MCF 10A (cell line): ENCODE results near the gene KCNK16. TPM values are rescaled to one million over a fixed set of nuclear protein-coding genes. Genes with fewer than 3 reads are reported as not detected.
"Not testable (repeated sequence)": the region's sequence is repeated elsewhere in the genome, so short reads cannot be mapped to it uniquely, and the experiment has no call there.

Source experiments
- BruUV-seq: library from RNA; stranded (reverse); fragments of 400-500 nt; replicated peaks from 2 replicates; lab custom pipeline; 2021; lab: Mats Ljungman, UMichigan
- CTCF ChIA-PET: fragments of 300-600 bp; sonication (Branson Sonifier 250); formaldehyde crosslinking; extraction: SDS; loops from one replicate; lab custom pipeline; 2021; ENCODE audit warnings: antibody characterized with exemption, inconsistent platforms; lab: Yijun Ruan, JAX
- POLR2A ChIA-PET: fragments of 300-600, 350-650 bp; sonication (Branson Sonifier 250); formaldehyde crosslinking; extraction: SDS; loops from one replicate; lab custom pipeline; 2020; ENCODE audit warnings: antibody characterized with exemption, inconsistent platforms; lab: Yijun Ruan, JAX
- DNase-seq: peaks from one replicate; pipeline ENCODE4 v3.0.0-alpha.2; 2018; ENCODE audit not compliant: unreplicated experiment
- H3K27ac Mint-ChIP-seq: one replicate; pipeline ENCODE4 v1.8.0; 2022; ENCODE audit warnings: mild to moderate bottlenecking, low read depth, mixed read lengths; ENCODE audit not compliant: unreplicated experiment
- H3K27me3 Mint-ChIP-seq: one replicate; pipeline ENCODE4 v1.8.0; 2022; ENCODE audit warnings: mixed read lengths; ENCODE audit not compliant: insufficient read depth, unreplicated experiment
- H3K36me3 Mint-ChIP-seq: one replicate; pipeline ENCODE4 v1.8.0; 2022; ENCODE audit warnings: mild to moderate bottlenecking, moderate library complexity, mixed read lengths; ENCODE audit not compliant: insufficient read depth, unreplicated experiment
- H3K4me1 Mint-ChIP-seq: one replicate; pipeline ENCODE4 v1.8.0; 2022; ENCODE audit warnings: mixed read lengths; ENCODE audit not compliant: insufficient read depth, unreplicated experiment
- H3K4me3 Mint-ChIP-seq: one replicate; pipeline ENCODE4 v1.8.0; 2022; ENCODE audit warnings: mild to moderate bottlenecking, moderate library complexity, mixed read lengths; ENCODE audit not compliant: unreplicated experiment
- H3K9me3 Mint-ChIP-seq: one replicate; pipeline ENCODE4 v1.8.0; 2022; ENCODE audit warnings: mixed read lengths; ENCODE audit not compliant: unreplicated experiment
- intact Hi-C: fragments of 100-400 bp; cut with micrococcal nuclease; formaldehyde crosslinking; loops from 2 replicates; pipeline ENCODE4 v1.14.1; 2022
- total RNA-seq: library from RNA; stranded (reverse); gene quantifications from 2 replicates; pipeline ENCODE4 v1.2.3, GENCODE V29; 2022
- TF ChIP-seq, protein P1 (sequence below): fragments of 200-600 bp; IDR thresholded peaks from one replicate; pipeline ENCODE4 v1.8.0; 2022; ENCODE audit warnings: antibody characterized with exemption, mild to moderate bottlenecking; ENCODE audit not compliant: unreplicated experiment

KCNK16 gene
- total RNA-seq, 1 experiment from 2014 or later: not detected

DNA sequence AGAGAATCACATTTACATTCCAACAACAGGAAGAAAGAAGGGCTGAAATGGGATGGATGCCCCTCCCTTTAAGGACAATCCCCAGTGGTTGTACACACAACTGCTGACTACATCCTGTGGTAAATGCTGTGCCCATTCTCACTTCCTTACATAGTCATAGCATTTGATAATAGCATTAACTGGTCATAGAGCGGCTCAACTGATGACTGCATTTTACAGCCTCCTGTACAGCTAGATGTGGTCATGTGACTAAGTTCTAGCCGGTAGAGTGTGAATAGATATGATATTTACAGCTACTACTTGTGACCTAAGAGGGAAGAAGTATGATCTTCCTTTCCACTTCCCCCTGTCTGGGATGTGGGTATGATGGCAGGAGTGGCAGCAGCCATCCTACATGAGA is 33.0 kb downstream of the KCNK16 start:
- H3K27ac Mint-ChIP-seq: no peak overlapping the region
- no peak for DNase-seq
- no TSS peak for BruUV-seq
- peaks cover 12% of the 10 kb centered on the region for H3K27me3 Mint-ChIP-seq
- no peaks in the 10 kb centered on the region for H3K9me3 Mint-ChIP-seq
- TF ChIP-seq, protein P1, sequence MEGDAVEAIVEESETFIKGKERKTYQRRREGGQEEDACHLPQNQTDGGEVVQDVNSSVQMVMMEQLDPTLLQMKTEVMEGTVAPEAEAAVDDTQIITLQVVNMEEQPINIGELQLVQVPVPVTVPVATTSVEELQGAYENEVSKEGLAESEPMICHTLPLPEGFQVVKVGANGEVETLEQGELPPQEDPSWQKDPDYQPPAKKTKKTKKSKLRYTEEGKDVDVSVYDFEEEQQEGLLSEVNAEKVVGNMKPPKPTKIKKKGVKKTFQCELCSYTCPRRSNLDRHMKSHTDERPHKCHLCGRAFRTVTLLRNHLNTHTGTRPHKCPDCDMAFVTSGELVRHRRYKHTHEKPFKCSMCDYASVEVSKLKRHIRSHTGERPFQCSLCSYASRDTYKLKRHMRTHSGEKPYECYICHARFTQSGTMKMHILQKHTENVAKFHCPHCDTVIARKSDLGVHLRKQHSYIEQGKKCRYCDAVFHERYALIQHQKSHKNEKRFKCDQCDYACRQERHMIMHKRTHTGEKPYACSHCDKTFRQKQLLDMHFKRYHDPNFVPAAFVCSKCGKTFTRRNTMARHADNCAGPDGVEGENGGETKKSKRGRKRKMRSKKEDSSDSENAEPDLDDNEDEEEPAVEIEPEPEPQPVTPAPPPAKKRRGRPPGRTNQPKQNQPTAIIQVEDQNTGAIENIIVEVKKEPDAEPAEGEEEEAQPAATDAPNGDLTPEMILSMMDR: no peak
- POLR2A ChIA-PET: no interaction called here
- no peak overlapping the region for H3K4me3 Mint-ChIP-seq
- H3K4me1 Mint-ChIP-seq: no peaks in the 10 kb centered on the region
- H3K36me3 Mint-ChIP-seq: no peaks in the 10 kb centered on the region
- CTCF ChIA-PET: interaction anchor here (1.2 kb wide), 1 partner anchor 13 kb away, joined by 3 read pairs; no protein-coding TSS in a partner anchor
- intact Hi-C loops: no loop called here

DNA sequence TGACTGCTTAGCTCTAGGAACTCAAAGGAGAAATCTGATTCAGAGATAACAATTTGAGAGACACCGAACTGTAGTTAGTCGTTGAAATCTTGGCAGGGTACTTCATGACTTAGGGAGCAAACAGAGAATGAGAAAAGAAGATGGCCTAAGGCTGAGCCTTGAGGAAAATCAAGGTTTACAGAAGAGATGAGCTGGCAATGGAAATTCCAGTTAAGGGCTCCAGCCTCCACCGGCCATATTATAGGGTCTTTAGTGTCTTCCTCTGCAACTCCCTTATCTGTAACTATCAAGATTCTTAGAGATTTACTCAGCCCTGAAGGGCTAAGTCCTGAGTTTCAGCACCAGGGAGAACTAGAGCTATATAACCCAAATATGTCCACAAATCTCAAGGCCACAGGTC is 34.9 kb downstream of the KCNK16 start:
- BruUV-seq: no TSS peak
- POLR2A ChIA-PET: no interaction called here
- intact Hi-C loops: no loop called here
- no peaks in the 10 kb centered on the region for H3K4me1 Mint-ChIP-seq
- DNase-seq: no peak
- H3K4me3 Mint-ChIP-seq: no peak overlapping the region
- H3K36me3 Mint-ChIP-seq: no peaks in the 10 kb centered on the region
- no peak overlapping the region for H3K27ac Mint-ChIP-seq
- CTCF ChIA-PET: interaction anchor here (1.1 kb wide), 1 partner anchor 15 kb away, joined by 5 read pairs; no protein-coding TSS in a partner anchor
- H3K27me3 Mint-ChIP-seq: peaks cover 9% of the 10 kb centered on the region
- no peaks in the 10 kb centered on the region for H3K9me3 Mint-ChIP-seq
- TF ChIP-seq, protein P1: no peak

DNA sequence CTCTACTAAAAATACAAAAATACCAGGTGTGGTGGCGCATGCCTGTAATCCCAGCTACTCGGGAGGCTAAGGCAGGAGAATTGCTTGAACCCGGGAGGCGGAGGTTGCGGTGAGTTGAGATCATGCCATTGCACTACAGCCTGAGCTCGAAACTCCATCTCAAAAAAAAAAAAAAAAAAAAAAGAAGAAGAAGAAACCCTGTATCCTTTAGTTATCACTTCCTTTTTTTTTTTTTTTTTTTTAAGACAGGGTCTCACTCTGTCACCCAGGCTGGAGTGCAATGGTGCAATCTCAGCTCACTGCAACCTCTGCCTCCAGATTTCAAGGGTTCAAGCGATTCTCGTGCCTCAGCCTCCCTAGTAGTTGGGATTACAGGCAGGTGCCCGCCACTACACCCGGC is 35.9 kb downstream of the KCNK16 start:
- BruUV-seq, H3K4me3 Mint-ChIP-seq, intact Hi-C loops, POLR2A ChIA-PET, H3K27me3 Mint-ChIP-seq, H3K27ac Mint-ChIP-seq, DNase-seq, H3K4me1 Mint-ChIP-seq, H3K9me3 Mint-ChIP-seq, H3K36me3 Mint-ChIP-seq: not testable (repeated sequence)
- CTCF ChIA-PET: interaction anchor here (1.1 to 1.2 kb wide), 2 partner anchors 16 to 121 kb away, joined by 4 to 5 read pairs; no protein-coding TSS in a partner anchor

DNA sequence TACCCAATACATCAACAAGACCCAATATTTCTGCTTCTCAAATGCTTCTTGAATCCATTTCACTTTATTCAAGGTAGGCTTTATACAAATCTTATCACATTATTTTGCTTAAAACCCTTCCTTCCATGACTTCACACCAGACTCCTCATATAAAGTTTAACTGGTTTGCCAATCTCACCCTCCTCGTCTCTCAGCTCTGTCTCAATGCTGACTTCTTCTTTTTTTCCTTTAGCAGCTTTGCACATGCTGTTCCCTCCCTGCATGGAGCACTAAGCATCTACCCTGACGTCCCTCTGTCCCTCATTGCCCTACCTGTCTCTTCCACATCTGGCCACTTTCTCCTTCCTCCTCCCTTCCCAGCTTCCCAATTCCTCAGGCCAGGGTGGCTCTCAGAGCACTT is 39.7 kb downstream of the KCNK16 start:
- ChIA-PET POLR2A (no interaction called here), CTCF (interaction anchor here (0.7 to 1.9 kb wide), 4 partner anchors 20 to 116 kb away, joined by 3 to 15 read pairs (median 4); no protein-coding TSS in a partner anchor)
- TF ChIP-seq, protein P1: no peak
- Mint-ChIP-seq H3K36me3 (peaks cover 5% of the 10 kb centered on the region), H3K4me1 (peaks cover 15% of the 10 kb centered on the region), H3K9me3 (no peaks in the 10 kb centered on the region), H3K4me3 (no peak overlapping the region), H3K27ac (no peak overlapping the region), H3K27me3 (no peaks in the 10 kb centered on the region)
- no TSS peak for BruUV-seq
- DNase-seq: no peak
- intact Hi-C loops: no loop called here
